HepG2 (cell line): ENCODE data around the gene ZNF277. TPM values are rescaled to one million over a fixed set of nuclear protein-coding genes. Genes with fewer than 3 reads are reported as not detected.
A peak's percentile ranks its signal among the peaks of the same experiment; 100 is the strongest.

ENCODE experiments used
- ATAC-seq: fragments of 200-7000 bp; cut with Tn5 transposase; 3 replicates; pipeline ENCODE4 v1.9.1; 2020; ENCODE audit warnings: mild to moderate bottlenecking, moderate library complexity
- BruUV-seq: library from RNA; stranded (reverse); fragments of 400-500 nt; replicated peaks from 2 replicates; lab custom pipeline; 2021; lab: Mats Ljungman, UMichigan
- CTCF ChIA-PET: fragments of 300-600 bp; formaldehyde crosslinking; extraction: SDS; loops from one replicate; lab custom pipeline; 2021; ENCODE audit warnings: low total read pairs, inconsistent platforms, low intra/inter-chr PET ratio; lab: Yijun Ruan, JAX
- POLR2A ChIA-PET: fragments of 350-600 bp; sonication (Branson Sonifier 250); formaldehyde crosslinking; loops from one replicate; lab custom pipeline; 2020; ENCODE audit warnings: antibody characterized with exemption, inconsistent platforms; lab: Yijun Ruan, JAX
- DNase-seq: peaks from one replicate; pipeline ENCODE4 v3.0.0-alpha.2; 2015; ENCODE audit warnings: low spot score
- FAIRE-seq: peaks from 3 replicates; lab custom pipeline; 2011; peaks lifted over from hg19 to GRCh38; lab: Jason Lieb, UNC
- H2AFZ ChIP-seq: one replicate; pipeline ENCODE4 v1.6.1; 2011; ENCODE audit warnings: low read length, inconsistent platforms
- H3K27ac ChIP-seq: fragments of 300-600 bp; 3 replicates; pipeline ENCODE4 v1.8.0; 2011; ENCODE audit warnings: mixed run types, mild to moderate bottlenecking, mixed read lengths, low read length, inconsistent platforms; ENCODE audit not compliant: insufficient read depth; ENCODE audit errors: extremely low read length
- H3K27me3 ChIP-seq, 2 experiments: fragments of 200-600 bp in 1 of 2; 2 replicates in 1 of 2; 3 replicates in 1 of 2; pipeline versions ENCODE4 v1.6.0 to v1.8.0; 2011; ENCODE audit warnings: low read length in 2 of 2, mild to moderate bottlenecking in 2 of 2, moderate library complexity in 2 of 2, inconsistent platforms in 1 of 2; ENCODE audit not compliant: insufficient read depth in 2 of 2, control insufficient read depth in 1 of 2
- H3K36me3 ChIP-seq, 2 experiments: fragments of 200-600 bp in 1 of 2; replicated peaks in 1 of 2; 2 replicates in 1 of 2; 3 replicates in 1 of 2; pipeline versions ENCODE4 v1.5.1 to v1.8.0; 2011; ENCODE audit warnings: low read length in 2 of 2, inconsistent platforms in 1 of 2; ENCODE audit not compliant: insufficient read depth in 2 of 2, control insufficient read depth in 1 of 2
- H3K4me1 ChIP-seq: 2 replicates; pipeline ENCODE4 v1.5.1; 2012; ENCODE audit warnings: low read length, inconsistent platforms; ENCODE audit not compliant: insufficient read depth
- H3K4me2 ChIP-seq: 2 replicates; pipeline ENCODE4 v1.6.0; 2011; ENCODE audit warnings: low read depth, low read length, inconsistent platforms
- H3K4me3 ChIP-seq, 3 experiments: fragments of 200-600 bp in 1 of 3; sonication (generic), shearing (Covaris generic) in 1 of 3; replicated peaks in 1 of 3; 2 replicates each; pipeline ENCODE4 v1.5.1; 2011 to 2016; ENCODE audit warnings: low read length in 3 of 3, inconsistent platforms in 2 of 3, low read depth in 2 of 3, mild to moderate bottlenecking in 2 of 3, control low read depth in 1 of 3, mixed read lengths in 1 of 3; ENCODE audit not compliant: insufficient read depth in 1 of 3
- H3K79me2 ChIP-seq: one replicate; pipeline ENCODE4 v1.6.1; 2011; ENCODE audit warnings: low read length, inconsistent platforms; ENCODE audit not compliant: insufficient read depth
- H3K9ac ChIP-seq: 2 replicates; pipeline ENCODE4 v1.6.0; 2011; ENCODE audit warnings: mild to moderate bottlenecking, low read depth, low read length, inconsistent platforms; ENCODE audit not compliant: insufficient read depth
- H3K9me3 ChIP-seq: 2 replicates; pipeline ENCODE4 v1.5.1; 2012; ENCODE audit warnings: mild to moderate bottlenecking, low read length
- H4K20me1 ChIP-seq: 2 replicates; pipeline ENCODE4 v1.6.0; 2011; ENCODE audit warnings: inconsistent platforms, mild to moderate bottlenecking, low read length, moderate library complexity; ENCODE audit not compliant: insufficient read depth
- MED1 ChIP-seq: sonication (generic); formaldehyde crosslinking; IDR thresholded peaks from 2 replicates; pipeline ENCODE4 v1.4.0; 2020; ENCODE audit warnings: missing genetic modification reagents
- TOPORS ChIP-seq: sonication (generic); formaldehyde crosslinking; IDR thresholded peaks from 2 replicates; pipeline ENCODE4 v1.8.0; 2023; ENCODE audit warnings: mild to moderate bottlenecking, missing genetic modification reagents
- ZBTB20 ChIP-seq: sonication (generic); formaldehyde crosslinking; IDR thresholded peaks from 2 replicates; pipeline ENCODE4 v1.8.1; 2023; ENCODE audit warnings: missing genetic modification reagents, low read depth, mild to moderate bottlenecking, borderline replicate concordance
- ZNF343 ChIP-seq: sonication (generic); formaldehyde crosslinking; IDR thresholded peaks from 2 replicates; pipeline ENCODE4 v1.4.0; 2020; ENCODE audit warnings: mild to moderate bottlenecking, missing genetic modification reagents
- WGBS: methylation state at CpG from one replicate; pipeline ENCODE4 v1.1.6; 2017; ENCODE audit warnings: low lambda C conversion rate; 5-methylcytosine and 5-hydroxymethylcytosine counted together
- in situ Hi-C: cut with HindIII; loops from 2 replicates; pipeline ENCODE4 v1.10.0; 2017; ENCODE audit warnings: low pct_unique_long_range_greater_than_20kb; ENCODE audit not compliant: extremely low pct_ligation_motif_present
- intact Hi-C: fragments of 100-400 bp; cut with micrococcal nuclease; formaldehyde crosslinking; loops from one replicate; pipeline ENCODE4 v1.10.0; 2022; ENCODE audit not compliant: unreplicated experiment
- polyA plus RNA-seq, 8 experiments: library from polyadenylated mRNA; depleted of rRNA in 3 of 8; stranded (reverse) in 7 of 8; unstranded in 1 of 8; fragments of >200 nt; fragmentation: Illumina TruSeq in 4 of 8; extraction: Trizol in 4 of 8; gene quantifications; 2 replicates each; pipeline versions ENCODE4 v1.2.1 to v1.2.3, GENCODE V29; 2011 to 2016; ENCODE audit warnings: low read depth in 4 of 8, missing spikeins in 1 of 8, mixed read lengths in 1 of 8; ENCODE audit not compliant: insufficient read depth in 1 of 8
- total RNA-seq, 5 experiments: library from RNA; depleted of rRNA; stranded (reverse); fragments of >200 nt; fragmentation: Illumina TruSeq; extraction: Trizol; gene quantifications; 2 replicates each; pipeline ENCODE4 v1.2.3, GENCODE V29; 2016; ENCODE audit warnings: low read depth in 1 of 5
- TF ChIP-seq, protein P1 (sequence below): sonication (generic); formaldehyde crosslinking; IDR thresholded peaks from 2 replicates; pipeline ENCODE4 v1.5.0; 2020; ENCODE audit warnings: mild to moderate bottlenecking, missing genetic modification reagents
- TF ChIP-seq, protein P2 (sequence below): sonication (generic); formaldehyde crosslinking; IDR thresholded peaks from 2 replicates; pipeline ENCODE4 v1.5.1; 2020; ENCODE audit warnings: missing genetic modification reagents, mild to moderate bottlenecking, borderline replicate concordance
- TF ChIP-seq, protein P3 (sequence below): sonication (generic); formaldehyde crosslinking; IDR thresholded peaks from 2 replicates; pipeline ENCODE4 v1.4.0; 2020; ENCODE audit warnings: mild to moderate bottlenecking, missing genetic modification reagents
- TF ChIP-seq, protein P4 (sequence below): sonication (generic); formaldehyde crosslinking; IDR thresholded peaks from 2 replicates; pipeline ENCODE4 v1.5.1; 2020; ENCODE audit warnings: missing genetic modification reagents, mild to moderate bottlenecking, borderline replicate concordance

The ZNF277 gene
- total and polyA plus RNA-seq, 2 of the 13 experiments (the other 11 are each of a cell fraction or from before 2014, with no cell fraction given), result 29.1 to 30.1 TPM

DNA sequence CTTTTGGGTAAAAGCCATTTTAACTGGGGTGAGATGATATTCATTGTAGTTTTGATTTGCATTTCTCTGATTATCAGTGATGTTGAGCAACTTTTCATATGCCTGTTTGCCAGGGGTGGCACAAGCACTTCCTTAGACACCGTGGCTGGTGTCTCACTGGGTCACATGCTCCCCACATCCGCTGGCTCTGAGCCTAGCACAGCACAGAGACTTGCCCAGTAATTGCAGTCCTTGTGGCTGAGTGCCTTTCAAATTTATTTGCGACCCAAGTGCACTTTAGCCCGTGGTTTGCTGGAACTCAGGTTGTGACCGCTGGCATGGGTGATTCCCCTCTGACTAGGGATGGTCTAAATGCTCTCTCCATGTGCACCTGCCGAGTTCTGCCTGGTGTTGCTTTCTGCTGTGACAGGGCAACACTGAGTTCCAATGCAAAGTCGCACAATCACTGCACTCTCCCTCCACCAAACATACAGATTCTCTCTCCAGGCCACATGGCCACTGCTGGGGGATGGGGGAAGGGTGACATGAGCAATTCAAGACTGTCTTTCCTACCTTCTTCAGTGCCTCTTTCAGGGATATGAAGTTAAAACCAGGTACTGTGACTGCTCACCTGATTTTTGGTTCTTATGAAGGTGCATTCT, 66.5 kb downstream of the ZNF277 start:
- 0 out of 3 replicates have a peak, but pooled peaks have one; percentile 23 for ATAC-seq
- no peak overlapping the region for H3K4me2 ChIP-seq
- no peak for FAIRE-seq
- H3K9me3 ChIP-seq, result no peaks in the 10 kb centered on the region
- POLR2A ChIA-PET, result no interaction called here
- H3K36me3 ChIP-seq, result no peaks in the 10 kb centered on the region
- H3K27me3 ChIP-seq, result no peaks in the 10 kb centered on the region; a peak in 1 of 5 replicates
- H3K4me1 ChIP-seq, result peaks cover 5% of the 10 kb centered on the region; the same call in 1 of the 2 replicates
- H3K4me3 ChIP-seq, result no peak overlapping the region
- CTCF ChIA-PET, result no interaction called here
- H2AFZ ChIP-seq, result no peak overlapping the region
- no TSS peak for BruUV-seq
- no peak overlapping the region for H3K27ac ChIP-seq
- H4K20me1 ChIP-seq, result no peaks in the 10 kb centered on the region
- WGBS, result 88% methylated on average over 7 of the region's 7 CpGs
- H3K79me2 ChIP-seq, result no peaks in the 10 kb centered on the region
- no peak for DNase-seq
- TF ChIP-seq, protein P1, sequence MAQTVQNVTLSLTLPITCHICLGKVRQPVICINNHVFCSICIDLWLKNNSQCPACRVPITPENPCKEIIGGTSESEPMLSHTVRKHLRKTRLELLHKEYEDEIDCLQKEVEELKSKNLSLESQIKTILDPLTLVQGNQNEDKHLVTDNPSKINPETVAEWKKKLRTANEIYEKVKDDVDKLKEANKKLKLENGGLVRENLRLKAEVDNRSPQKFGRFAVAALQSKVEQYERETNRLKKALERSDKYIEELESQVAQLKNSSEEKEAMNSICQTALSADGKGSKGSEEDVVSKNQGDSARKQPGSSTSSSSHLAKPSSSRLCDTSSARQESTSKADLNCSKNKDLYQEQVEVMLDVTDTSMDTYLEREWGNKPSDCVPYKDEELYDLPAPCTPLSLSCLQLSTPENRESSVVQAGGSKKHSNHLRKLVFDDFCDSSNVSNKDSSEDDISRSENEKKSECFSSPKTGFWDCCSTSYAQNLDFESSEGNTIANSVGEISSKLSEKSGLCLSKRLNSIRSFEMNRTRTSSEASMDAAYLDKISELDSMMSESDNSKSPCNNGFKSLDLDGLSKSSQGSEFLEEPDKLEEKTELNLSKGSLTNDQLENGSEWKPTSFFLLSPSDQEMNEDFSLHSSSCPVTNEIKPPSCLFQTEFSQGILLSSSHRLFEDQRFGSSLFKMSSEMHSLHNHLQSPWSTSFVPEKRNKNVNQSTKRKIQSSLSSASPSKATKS (CRISPR knock-in tag), result no peak
- no peak for TF ChIP-seq ZBTB20 (CRISPR knock-in tag)
- no peak overlapping the region for H3K9ac ChIP-seq
- intact Hi-C loops, result no loop called here
- in situ Hi-C loops, result no loop called here

DNA sequence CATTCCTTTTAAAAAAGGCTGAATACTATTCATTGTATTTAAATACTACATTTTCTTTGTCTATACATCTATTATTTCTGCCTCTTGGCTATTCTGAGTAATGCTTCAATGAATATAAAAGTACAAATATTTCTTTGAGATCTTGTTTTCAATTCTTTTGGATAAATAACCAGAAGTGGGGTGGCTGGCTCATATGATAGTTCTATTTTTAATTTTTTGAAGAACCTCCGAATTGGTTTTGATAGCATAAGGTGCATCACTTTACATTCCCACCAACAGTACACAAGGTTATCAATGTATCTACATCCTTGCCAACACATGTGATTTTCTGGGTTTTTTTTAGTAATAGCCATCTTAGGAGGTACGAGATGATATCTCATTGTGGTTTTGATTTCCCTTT, 72.5 kb downstream of the ZNF277 start:
- 96% methylated on average over 2 of the region's 2 CpGs for WGBS
- DNase-seq (no peak), ATAC-seq (no peak), FAIRE-seq (no peak)
- intact Hi-C loops, result no loop called here
- no peaks in the 10 kb centered on the region for H4K20me1 ChIP-seq
- no peak overlapping the region for H3K9ac ChIP-seq
- H3K36me3 ChIP-seq, result no peaks in the 10 kb centered on the region
- POLR2A ChIA-PET, result no interaction called here
- no peak overlapping the region for H3K4me2 ChIP-seq
- H3K27ac ChIP-seq, result no peak overlapping the region
- in situ Hi-C loops, result no loop called here
- no TSS peak for BruUV-seq
- H3K4me3 ChIP-seq, result no peak overlapping the region
- H3K27me3 ChIP-seq, result no peaks in the 10 kb centered on the region; a peak in 1 of 5 replicates
- CTCF ChIA-PET, result no interaction called here
- peaks cover 7% of the 10 kb centered on the region; the same call in 1 of the 2 replicates for H3K4me1 ChIP-seq
- no peaks in the 10 kb centered on the region for H3K79me2 ChIP-seq
- H2AFZ ChIP-seq, result no peak overlapping the region
- H3K9me3 ChIP-seq, result no peaks in the 10 kb centered on the region
- TF ChIP-seq ZNF343 (CRISPR knock-in tag) (no peak), TOPORS (CRISPR knock-in tag) (no peak), MED1 (CRISPR knock-in tag) (no peak)
- TF ChIP-seq, protein P2, sequence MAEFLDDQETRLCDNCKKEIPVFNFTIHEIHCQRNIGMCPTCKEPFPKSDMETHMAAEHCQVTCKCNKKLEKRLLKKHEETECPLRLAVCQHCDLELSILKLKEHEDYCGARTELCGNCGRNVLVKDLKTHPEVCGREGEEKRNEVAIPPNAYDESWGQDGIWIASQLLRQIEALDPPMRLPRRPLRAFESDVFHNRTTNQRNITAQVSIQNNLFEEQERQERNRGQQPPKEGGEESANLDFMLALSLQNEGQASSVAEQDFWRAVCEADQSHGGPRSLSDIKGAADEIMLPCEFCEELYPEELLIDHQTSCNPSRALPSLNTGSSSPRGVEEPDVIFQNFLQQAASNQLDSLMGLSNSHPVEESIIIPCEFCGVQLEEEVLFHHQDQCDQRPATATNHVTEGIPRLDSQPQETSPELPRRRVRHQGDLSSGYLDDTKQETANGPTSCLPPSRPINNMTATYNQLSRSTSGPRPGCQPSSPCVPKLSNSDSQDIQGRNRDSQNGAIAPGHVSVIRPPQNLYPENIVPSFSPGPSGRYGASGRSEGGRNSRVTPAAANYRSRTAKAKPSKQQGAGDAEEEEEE, result no peak
- TF ChIP-seq, protein P3, sequence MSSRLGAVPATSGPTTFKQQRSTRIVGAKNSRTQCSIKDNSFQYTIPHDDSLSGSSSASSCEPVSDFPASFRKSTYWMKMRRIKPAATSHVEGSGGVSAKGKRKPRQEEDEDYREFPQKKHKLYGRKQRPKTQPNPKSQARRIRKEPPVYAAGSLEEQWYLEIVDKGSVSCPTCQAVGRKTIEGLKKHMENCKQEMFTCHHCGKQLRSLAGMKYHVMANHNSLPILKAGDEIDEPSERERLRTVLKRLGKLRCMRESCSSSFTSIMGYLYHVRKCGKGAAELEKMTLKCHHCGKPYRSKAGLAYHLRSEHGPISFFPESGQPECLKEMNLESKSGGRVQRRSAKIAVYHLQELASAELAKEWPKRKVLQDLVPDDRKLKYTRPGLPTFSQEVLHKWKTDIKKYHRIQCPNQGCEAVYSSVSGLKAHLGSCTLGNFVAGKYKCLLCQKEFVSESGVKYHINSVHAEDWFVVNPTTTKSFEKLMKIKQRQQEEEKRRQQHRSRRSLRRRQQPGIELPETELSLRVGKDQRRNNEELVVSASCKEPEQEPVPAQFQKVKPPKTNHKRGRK (CRISPR knock-in tag), result no peak
- TF ChIP-seq, protein P4, sequence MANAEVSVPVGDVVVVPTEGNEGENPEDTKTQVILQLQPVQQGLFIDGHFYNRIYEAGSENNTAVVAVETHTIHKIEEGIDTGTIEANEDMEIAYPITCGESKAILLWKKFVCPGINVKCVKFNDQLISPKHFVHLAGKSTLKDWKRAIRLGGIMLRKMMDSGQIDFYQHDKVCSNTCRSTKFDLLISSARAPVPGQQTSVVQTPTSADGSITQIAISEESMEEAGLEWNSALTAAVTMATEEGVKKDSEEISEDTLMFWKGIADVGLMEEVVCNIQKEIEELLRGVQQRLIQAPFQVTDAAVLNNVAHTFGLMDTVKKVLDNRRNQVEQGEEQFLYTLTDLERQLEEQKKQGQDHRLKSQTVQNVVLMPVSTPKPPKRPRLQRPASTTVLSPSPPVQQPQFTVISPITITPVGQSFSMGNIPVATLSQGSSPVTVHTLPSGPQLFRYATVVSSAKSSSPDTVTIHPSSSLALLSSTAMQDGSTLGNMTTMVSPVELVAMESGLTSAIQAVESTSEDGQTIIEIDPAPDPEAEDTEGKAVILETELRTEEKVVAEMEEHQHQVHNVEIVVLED (CRISPR knock-in tag), result no peak
